Putamen (tissue), 1 donor: ENCODE results near the gene GOLGA6A.
A peak's percentile ranks its signal among the peaks of the same experiment; 100 is the strongest.
"Not testable (repeated sequence)": the region's sequence is repeated elsewhere in the genome, so short reads cannot be mapped to it uniquely, and the experiment has no call there.

ENCODE experiments used
- DNase-seq: peaks from one replicate; pipeline ENCODE4 v3.0.0-alpha.2; 2016; ENCODE audit warnings: low spot score

GOLGA6A gene

DNA sequence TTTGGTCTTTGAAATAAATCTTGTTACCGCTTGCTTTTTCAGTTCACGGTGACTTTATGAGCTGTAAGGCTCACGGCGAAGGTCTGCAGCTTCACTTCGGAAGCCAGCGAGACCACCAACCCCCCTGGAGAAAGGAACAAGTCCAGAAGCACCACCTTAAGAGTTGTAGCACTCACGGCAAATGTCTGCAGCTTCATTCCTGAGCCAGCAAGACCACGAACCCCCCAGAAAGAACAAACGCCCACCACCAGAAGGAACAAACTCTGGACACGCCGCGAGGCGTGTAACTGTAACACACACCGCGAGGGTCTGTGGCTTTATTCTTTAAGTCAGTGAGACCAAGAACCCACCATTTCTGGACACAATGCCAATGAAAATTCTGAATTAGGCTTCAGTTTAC lies 28.8 kb downstream of the GOLGA6A start:
- DNase-seq = no peak

GRCh38 chr15:74052271-74053260 lies 29.8 kb downstream of the GOLGA6A start:
- not testable (repeated sequence) for DNase-seq

GRCh38 chr15:74050556-74051234 lies 31.7 kb downstream of the GOLGA6A start:
- no peak for DNase-seq

DNA sequence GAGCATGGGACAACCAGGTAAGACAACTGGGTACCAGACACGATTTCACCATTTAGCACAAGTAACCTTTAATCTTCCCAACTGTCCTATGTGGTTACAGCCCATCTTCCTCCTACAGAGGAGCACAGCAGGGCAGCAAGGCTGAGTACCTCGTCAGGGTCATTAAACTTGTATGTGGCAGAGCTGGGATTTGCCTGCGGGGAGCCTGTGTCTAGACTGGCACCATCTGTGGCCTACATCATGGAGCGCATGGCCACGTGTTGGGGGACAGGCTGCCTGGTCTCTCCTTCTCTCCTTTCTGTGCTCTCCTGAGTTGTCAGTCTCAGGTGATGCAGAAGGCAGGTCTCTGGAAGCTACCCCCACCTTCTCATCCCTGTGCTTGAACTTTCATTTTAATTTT lies 32.2 kb downstream of the GOLGA6A start:
- no peak for DNase-seq

DNA sequence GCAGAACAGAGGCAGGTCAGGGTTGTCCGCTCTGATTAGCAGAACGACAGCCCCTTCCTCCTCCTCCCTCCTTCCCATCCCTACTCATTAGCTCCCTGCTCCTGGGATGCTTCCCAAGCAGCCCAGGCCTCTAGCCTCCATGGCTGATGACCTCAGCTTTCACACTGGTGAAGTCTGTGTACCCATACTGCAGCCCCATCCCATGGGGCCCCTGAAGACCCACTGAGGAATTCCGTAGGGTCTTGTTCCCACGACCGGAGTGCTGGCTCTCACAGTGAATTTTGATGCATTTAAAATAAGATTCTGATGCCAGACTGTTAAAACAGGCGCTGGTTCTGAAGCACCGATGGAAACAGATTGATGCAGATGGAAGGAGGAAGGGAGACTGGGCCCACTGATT lies 36.1 kb downstream of the GOLGA6A start:
- DNase-seq = no peak

DNA sequence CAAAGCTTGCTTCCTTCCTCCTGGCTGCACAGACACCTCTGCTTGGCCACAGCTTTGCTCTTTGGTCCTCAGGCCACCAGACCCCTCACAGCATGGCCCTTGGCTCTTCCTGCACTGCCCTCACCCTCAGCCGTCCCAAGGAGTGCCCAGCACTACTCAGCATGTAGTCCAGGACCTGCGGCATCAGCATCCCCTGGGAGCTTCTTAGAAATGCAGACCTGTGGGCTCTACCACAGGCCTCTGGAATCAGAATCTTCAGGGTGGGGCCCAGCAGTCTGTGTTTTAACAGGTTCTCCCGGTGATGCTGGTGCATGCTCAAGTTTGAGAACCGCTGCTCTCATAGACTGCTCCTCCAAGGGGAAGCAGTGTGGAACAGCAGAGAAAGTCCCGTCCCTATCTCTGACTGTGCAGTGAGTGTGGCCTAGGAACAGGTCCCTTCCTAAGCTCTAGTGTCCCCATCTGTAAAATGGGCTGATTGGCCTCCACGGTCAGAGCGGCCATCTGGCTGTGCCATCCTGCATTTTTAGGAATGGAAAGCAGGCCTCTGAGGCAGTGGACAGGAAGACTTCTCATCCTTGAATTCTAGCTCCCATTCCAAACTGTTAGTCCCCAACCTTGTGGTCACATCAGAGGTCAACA lies 36.6 kb downstream of the GOLGA6A start:
- no peak for DNase-seq

DNA sequence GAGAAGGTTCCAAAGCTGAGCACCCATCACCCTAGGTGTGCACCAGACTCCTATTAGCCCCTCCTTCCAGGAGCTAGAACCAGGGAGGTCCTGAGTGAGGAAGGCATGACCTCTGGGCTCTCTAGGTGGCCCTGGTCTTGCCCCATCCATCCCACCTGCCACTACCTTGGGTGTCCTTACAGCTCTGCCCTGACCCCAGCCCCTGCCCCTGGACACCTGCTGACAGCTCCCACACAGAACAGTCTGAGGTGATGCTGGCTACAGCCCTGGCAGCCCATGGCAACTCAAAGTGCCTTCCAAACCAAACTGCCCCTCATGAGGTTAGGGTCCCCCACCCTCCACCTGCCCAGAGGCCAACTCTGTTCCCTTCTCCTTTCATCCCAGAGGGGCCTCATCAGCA lies 37.2 kb downstream of the GOLGA6A start:
- no peak for DNase-seq

- no peak for DNase-seq
These were observed 37.9 kb downstream of the GOLGA6A start for GRCh38 chr15:74044267-74045110.

- DNase-seq = no peak
These were observed 38.7 kb downstream of the GOLGA6A start for GRCh38 chr15:74043425-74044266.

- no peak for DNase-seq
These were observed 39.5 kb downstream of the GOLGA6A start for GRCh38 chr15:74042603-74043424.

DNA sequence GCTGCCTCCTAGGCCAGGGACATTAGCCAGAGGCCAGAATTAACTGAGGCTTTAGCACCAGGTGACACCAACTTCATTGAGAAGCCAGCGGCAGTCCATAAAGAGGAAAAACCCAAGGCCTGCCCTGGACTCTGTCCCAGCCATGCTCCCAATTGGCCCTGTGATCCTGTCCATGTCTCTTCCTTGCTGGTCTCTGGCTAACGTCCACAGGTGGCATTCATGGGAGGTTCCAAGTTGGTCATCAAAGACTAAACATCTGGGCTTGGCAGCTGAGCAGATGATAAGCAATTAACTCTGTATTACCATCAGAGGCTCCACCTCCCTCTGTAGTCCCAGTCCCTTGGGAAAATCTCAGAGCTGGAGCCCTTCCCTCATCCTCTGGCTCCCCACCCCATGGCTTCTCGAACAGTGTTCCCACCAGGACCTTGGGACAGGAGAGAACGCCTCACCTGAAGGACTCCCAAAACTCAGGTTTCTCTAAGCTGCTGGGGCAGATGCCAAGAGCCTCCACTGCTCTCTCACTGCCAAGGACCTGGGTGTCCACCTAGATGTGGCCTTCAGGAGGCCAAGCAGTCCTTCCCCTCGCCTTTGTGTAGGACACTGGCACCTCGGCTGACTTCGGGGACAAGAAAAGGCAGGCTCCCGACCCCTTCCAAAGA lies 40.4 kb downstream of the GOLGA6A start:
- no peak for DNase-seq

GRCh38 chr15:74041311-74041756 lies 41.0 kb downstream of the GOLGA6A start:
- no peak for DNase-seq

DNA sequence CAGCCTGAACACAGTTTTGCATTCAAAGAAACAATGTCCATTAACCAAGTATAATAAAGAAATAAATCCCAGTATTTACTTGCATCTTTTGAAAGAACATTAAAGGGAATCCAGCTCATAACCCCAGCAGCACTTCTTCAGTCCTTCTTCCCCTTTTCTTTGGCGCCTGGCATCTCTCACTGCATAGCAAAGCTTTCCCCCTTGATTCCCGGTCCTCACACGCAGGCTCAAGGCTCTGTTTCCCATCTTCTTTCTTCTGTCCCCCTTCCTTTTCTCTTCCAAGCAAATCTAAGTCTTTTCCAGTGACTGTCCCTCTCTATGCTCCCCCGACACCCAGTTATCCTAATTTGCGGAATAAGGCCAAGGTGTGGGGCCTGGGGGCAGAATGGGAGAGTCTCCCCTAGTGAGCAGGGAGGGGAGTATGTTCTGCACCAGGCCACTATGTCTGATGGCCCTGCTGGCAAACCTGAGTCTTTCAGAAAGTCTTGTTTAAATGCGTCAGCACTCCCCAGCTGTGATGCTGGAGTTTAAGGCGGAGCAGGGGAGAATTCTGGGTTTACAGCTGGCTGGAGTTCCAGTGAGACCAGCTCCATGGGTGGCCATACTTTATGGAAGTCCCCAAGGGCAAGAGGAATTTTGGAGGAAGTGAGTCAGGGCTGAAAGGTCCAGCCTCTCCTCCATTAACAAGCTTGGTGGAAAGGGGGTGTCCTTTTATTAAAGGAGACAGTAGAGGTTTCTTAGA lies 42.1 kb downstream of the GOLGA6A start:
- DNase-seq = peak; percentile 7

DNA sequence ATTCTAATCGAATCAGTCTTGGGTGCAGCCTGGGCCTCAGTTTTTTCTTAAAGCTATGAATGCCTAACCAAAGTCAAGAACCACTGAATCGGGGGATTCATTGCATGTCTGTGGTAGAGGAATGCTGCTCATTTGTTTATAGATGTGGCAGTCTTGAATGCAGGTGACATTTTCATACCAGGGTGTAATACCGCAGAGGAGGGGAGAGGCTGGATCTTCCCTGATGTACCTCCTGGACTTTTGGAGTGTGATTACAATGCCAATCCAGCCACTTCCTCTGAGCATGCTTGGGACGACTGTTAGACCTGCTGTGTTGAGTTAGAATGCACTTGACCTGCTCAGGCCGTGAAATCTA lies 42.7 kb downstream of the GOLGA6A start:
- no peak for DNase-seq

DNA sequence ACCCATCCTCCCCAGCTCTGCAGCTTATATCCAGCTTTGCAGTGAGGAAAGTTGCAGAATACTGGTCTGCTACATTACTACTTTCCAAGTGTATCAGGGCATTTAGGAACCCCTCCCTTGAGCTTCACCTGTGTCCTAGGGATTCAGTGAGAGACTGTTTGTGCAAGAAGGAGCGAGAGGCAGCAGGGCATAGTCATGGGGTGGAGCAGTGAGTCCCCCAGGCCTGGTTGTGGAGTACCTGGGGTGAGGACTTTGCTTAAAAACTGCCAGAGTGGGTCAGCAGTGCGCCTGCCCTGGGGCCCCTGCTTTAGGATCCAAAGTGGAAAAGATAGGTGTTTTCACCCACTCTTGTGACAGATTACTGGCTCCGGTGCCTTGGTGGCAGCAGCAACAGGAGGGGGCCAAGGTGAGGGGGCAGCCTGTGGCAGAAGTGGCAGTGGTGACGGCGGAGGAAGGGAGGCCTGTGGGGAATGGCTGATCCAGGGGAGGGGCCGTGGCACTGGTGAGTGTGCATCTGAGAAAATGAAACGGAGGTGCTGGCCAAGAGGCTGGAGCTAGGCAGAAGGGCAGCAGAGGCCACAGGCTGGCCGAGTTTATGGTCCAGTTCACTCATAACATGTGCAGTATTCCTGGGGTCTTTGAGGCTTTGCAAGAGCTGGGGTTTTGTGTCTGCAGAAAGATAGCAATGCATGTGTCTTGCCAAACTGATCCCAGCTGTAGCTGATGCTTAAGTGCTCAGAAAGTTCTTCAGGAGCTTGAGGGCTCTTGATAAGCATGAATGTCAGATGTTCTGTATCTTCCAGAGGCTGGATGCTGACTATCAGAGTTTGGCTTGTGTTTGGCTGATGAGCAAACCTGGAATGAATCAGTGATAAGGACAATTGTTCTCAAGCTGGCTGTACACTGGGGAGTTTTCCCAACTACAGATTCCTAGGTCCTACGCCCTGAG lies 43.4 kb downstream of the GOLGA6A start:
- no peak for DNase-seq

GRCh38 chr15:74037171-74038117 lies 44.9 kb downstream of the GOLGA6A start:
- no peak for DNase-seq
